ENCODE data around the gene MKS1.

The MKS1 gene

GRCh38 chr17:58244963-58245362, 25.9 kb upstream of the MKS1 start:
- no peak for TF ChIP-seq CTCF (IDR thresholded peaks at IDR 0.05; ENCODE audit: borderline replicate concordance, insufficient read depth, low read depth, low read length)
- no peak overlapping the region for H3K4me3 ChIP-seq (ENCODE audit: low read depth, low read length)

DNA sequence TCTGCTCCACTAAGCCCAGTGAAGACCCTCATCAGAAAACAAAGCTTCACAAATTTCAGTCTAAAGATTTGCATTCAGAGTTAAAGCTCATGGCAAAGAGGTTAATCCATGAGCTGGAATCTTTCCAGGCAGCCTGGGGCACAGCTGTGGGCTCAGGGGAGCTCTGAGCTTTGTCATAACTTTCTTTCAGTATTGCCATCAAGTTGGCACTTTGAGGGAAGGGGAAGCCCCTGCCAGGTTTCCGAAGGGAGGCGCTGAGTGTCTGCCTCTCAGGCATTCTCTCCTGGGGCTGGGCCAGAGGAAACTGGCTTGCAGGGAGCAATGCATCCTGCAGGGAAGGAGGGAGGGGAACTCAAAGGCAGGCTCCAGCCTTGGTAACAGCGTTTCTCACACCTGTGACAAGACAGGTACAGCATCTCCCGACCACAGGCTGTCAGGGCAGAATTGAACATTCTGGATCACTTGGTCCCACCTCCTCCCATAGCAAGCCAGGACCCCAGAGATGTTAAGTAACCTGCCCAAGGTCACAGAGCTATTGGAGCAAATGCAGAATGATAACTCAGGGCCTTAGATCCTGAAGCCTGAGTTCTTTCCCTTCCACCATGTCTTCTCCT, 23.2 kb upstream of the MKS1 start:
- no peak for TF ChIP-seq CTCF (IDR thresholded peaks at IDR 0.05; ENCODE audit: borderline replicate concordance, insufficient read depth, low read depth, low read length)
- H3K4me3 ChIP-seq (ENCODE audit: low read depth, low read length), result no peak overlapping the region

DNA sequence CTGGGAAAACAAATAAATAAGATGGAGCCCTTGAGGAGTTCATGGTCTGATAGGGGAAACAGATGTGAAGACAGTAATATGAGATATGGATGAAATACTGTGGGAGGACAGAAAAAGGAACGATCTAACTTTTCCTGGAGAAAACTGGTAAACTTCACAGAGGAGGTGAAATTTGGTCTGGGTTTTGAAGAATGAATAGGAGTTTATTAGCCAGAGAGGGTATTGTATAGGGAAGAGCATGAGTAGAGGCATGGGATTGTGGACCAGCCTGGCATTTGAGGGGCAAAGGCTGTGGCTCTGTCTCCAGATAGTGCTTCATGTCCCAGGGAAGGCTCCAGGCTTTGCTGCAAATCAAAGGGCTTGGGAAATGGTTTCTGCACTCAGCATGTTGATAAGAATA, 20.9 kb upstream of the MKS1 start:
- TF ChIP-seq CTCF (IDR thresholded peaks at IDR 0.05; ENCODE audit: borderline replicate concordance, insufficient read depth, low read depth, low read length), result no peak
- H3K4me3 ChIP-seq (ENCODE audit: low read depth, low read length), result no peak overlapping the region

DNA sequence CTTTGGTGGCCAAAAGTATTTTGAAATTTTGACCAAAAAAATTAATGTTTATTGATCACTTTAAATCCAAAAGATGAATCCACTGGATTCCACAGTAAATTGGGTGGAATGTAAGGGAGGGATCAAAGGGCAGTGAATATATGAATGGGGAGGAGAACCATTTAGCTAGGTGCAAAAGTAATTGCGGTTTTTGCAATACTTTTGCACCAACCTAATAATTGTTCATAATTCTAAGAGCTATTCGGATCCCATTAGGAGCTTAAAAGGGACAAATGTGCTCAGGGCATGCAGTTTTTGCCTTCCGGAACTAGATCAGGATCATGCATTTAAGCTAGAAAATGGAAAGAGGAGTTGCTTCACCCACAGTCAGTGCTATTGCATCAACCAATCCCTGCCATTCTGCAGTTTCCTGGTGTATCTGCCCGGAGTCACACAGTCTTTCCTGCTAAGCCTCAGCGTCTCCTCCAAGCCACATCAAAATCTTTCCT, 19.1 kb upstream of the MKS1 start, which contains the start of gene LPO:
LPO (plus strand) TSS at position 438 of the 488 bp plus-strand sequence. CDS start 4,396 bp downstream, outside the sequence.
- TF ChIP-seq CTCF (IDR thresholded peaks at IDR 0.05; ENCODE audit: borderline replicate concordance, insufficient read depth, low read depth, low read length), result no peak
- no peak within 1 kb of the TSS for H3K4me3 ChIP-seq (ENCODE audit: low read depth, low read length)

- H3K4me3 ChIP-seq (ENCODE audit: low read depth, low read length), result no peak overlapping the region
- TF ChIP-seq CTCF (IDR thresholded peaks at IDR 0.05; ENCODE audit: borderline replicate concordance, insufficient read depth, low read depth, low read length), result no peak
These were observed 17.3 kb upstream of the MKS1 start for GRCh38 chr17:58236394-58236793.

- no peak overlapping the region for H3K4me3 ChIP-seq (ENCODE audit: low read depth, low read length)
- no peak for TF ChIP-seq CTCF (IDR thresholded peaks at IDR 0.05; ENCODE audit: borderline replicate concordance, insufficient read depth, low read depth, low read length)
These were observed 16.8 kb upstream of the MKS1 start for GRCh38 chr17:58235821-58236220.

DNA sequence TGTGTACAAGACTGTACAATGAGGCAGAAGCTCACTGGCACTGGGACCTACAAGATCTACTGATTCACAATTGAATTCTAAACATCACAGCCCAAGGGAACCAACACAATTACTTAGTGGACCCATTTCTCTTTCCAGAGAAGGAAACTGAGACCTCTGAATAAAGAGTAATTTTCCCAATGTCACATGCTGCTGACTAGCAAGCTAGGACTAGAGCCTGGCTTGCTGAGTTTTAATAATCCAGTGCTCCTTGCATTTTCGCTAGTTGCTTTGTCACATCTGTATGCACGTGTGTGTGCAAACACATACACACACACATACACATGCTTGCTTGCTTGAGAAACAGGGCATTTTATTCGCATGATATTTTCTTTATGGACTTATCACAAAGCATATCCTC, 15.5 kb upstream of the MKS1 start:
- no peak for TF ChIP-seq CTCF (IDR thresholded peaks at IDR 0.05; ENCODE audit: borderline replicate concordance, insufficient read depth, low read depth, low read length)
- no peak overlapping the region for H3K4me3 ChIP-seq (ENCODE audit: low read depth, low read length)
